ENCODE results near the gene SPI1.

The SPI1 gene

GRCh38 chr11:47356129-47356997 is 22.0 kb downstream of the SPI1 start:
- DNase-seq: no peak

DNA sequence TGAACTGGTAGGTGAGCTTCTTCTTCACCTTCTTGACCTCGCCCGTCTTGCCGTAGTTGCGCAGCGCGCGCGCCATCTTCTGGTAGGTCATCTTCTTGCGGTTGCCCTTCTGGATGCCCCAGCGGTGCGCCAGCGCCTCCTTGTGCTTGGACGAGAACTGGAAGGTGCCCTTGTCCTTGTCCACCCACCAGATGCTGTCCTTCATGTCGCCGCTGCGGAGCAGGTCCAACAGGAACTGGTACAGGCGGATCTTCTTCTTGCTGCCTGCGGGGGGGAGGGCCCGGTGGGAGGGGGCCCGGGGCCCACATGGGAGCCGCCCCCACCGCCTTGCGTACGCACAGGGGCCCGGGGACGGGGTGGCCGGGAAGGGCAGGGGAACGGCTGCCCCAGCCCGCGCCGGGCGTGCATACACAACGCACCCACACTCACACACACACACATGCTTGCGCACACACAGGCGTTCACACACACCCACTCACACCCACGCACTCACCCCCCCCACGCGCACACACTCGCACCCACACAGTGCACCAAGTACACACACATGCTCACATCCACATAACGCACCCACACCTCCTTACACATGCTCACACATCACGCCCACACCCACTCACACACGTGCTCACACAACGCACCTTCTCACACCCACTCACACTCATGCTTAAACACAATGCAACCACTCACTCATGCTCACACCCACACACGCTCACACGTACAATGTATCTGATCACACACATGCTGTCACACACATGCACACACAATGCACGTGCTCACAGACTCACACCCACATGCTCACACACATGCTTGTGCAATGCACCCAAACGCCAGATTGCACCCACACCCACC is 22.8 kb downstream of the SPI1 start:
- peak; percentile 92 to 93 for DNase-seq

GRCh38 chr11:47354913-47355282 is 23.4 kb downstream of the SPI1 start:
- no peak for DNase-seq

GRCh38 chr11:47353978-47354774 is 24.2 kb downstream of the SPI1 start:
- no peak for DNase-seq

GRCh38 chr11:47352556-47352955 is 25.8 kb downstream of the SPI1 start, which contains the start of gene MYBPC3:
TSS of gene MYBPC3 (minus strand) at chr11:47352702. CDS start at chr11:47352647, 55 bp downstream.
- DNase-seq: no peak

DNA sequence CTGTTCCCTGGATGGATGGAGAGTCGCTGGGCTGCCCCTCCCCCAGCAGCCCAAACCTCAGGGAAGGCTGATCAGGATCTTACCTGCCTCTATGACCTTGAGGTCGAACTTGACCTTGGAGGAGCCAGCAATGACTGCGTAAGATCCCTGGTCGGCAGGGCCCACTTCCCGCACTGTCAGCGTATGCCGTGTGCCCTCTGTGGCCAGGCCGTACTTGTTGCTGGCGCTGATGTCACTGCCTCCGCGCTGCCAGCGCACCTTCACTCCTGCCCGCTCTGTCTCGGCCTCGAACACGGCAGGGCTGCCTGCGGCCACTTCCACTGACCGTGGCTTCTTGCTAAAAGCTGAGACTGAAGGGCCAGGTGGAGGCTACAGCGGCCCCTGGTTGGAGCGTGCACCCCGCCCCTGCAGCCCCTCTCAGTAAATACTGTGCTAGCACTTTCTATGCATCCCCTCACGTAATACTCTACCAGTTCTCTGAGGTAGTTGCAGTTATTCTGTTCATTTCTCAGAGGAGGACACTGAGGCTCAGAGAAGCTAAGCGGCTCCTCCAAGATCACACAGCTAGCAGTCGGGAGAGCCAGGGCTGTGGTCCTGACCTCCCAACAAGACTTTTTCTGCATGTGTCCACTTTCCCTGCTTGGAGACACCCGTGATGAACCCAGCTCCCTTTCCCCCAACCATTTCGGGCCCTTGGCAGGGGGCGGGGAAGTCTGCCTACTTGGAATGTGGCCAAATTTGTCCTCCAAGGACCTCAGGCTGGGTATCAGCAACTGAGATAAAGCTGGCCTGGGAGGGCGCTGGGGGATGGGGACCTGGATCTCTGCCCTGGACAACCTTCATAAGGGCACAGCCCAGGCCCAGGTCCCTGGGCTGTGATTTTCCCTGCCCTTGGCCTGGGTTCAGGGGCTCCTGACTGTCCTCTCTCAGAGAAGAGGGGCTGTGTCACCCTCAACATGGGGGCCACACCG is 26.9 kb downstream of the SPI1 start:
- DNase-seq: no peak

- no peak for DNase-seq
These were observed 28.0 kb downstream of the SPI1 start for GRCh38 chr11:47350315-47350714.

- DNase-seq: no peak
These were observed 28.7 kb downstream of the SPI1 start for GRCh38 chr11:47349521-47350095.

- DNase-seq: peak; percentile 14 to 37
These were observed 29.5 kb downstream of the SPI1 start for GRCh38 chr11:47348859-47349258.

- DNase-seq: no peak
These were observed 30.1 kb downstream of the SPI1 start for GRCh38 chr11:47348131-47348802.

DNA sequence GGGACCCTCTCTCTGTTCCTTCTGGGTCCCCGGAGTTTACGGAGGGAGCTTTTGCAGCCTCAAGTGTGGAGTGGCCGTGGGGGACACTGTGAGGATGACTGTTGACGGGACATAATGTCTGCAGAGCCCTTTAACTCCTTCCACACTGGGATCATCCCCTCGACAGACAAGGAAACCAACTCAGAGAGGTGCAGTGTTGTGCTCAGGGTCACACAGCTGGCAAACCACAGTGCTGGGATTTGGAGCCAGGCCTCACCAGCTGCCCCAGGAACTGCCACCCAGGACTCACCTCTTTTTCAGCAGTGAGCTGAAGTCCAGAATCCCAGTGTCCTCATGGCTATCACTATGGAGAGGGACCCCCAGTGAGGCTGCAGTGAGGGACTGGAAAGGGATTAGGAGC is 31.2 kb downstream of the SPI1 start:
- DNase-seq: no peak

DNA sequence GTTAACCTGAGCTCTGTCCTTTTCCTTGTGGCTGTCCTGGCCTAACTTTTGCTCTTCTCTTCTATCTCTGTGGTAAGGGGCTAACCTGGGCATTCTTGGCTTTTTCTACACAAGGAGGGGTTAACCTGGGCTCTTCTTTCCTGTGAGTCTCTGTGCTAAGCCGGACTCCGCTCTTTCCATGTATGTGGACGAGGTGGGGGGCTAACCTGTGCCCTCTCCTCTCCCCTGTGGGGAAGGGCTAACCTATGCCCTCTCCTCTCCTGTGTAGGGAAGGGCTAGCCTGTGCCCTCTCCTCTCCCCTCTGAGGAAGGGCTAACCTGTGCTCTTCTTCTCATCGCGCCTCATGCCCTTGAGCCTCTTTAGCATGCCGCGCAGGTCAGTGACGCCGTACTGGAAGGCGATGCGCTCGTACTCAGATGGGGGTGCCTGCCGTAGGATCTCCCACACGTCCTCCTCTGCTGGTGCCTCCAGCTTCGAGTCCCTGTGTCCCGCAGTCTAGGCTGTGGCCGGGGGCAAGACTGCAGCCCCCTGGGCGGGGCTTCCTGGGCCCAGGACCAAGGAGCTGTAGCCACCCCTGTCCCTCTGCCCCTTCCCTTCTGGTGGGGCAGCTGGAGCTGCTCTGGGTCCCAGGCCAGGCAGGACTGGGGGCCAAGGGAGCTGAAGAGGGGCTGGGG is 32.3 kb downstream of the SPI1 start:
- DNase-seq: no peak

GRCh38 chr11:47342854-47343253 is 35.5 kb downstream of the SPI1 start:
- no peak for DNase-seq

GRCh38 chr11:47342036-47342803 is 36.1 kb downstream of the SPI1 start:
- no peak for DNase-seq

GRCh38 chr11:47340980-47341775 is 37.2 kb downstream of the SPI1 start:
- no peak for DNase-seq

DNA sequence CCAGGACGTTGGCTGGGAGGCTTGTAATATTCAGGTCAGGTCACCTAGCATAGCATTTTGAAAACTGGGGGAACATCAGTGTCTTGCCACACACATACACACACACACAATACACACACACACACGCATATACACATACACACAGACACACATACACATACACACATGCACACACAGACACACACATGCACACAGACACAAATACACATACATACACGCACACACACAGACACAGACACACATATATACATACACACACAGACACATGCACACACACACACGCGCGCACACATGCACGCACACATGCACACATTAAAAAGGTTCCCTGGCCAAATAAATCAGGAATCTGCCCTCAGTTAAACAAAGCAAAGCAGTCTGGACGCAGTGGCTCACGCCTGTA is 38.3 kb downstream of the SPI1 start:
- DNase-seq: no peak

DNA sequence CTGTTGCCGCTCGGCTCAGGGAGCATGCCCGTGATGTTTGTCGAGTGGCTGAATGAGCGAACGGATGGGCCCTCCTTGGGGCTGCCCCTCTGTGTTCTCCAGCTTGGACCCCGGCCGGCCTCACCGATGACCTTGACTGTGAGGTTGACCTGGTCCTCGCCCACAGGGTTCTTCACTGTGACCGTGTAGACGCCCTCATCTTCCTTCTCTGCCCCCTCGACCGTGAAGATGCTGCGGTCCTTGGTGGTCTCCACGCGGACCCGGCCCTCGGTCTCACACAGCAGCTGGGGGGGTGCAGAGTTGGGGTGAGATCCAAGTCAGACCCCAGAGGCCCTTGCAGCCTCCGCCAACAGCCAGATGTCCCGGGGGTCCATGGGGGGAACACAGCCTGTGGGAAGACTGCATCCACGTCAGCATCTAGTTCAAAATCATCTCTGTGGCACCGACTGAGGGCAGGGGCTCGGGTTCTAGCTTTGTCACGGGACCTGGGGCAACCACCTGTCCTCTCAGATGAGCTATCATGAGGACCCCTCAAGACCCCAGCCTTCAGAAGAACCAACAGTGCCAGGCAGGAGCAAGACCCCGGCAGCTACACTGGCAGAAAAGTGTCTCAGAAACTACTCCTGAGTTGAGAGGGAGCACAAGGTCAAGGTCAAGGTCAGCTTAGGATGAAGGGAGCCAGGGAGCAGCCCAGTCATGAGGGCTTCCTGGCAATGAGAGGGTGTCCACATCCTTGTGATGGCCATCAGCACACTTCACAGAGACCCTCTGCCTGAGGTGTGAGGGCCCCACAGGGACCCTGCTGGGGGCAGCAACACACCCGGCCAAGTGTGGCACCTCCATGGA is 39.7 kb downstream of the SPI1 start:
- no peak for DNase-seq
